Activated CD8-positive, alpha-beta memory T cell treated with anti-CD3 and anti-CD28 coated beads for 24 hours (primary cell): ENCODE results near the gene POLG.
A peak's percentile ranks its signal among the peaks of the same experiment; 100 is the strongest.

Experiments
- DNase-seq: peaks from one replicate; pipeline ENCODE4 v3.0.0-alpha.2; 2020

Gene POLG

GRCh38 chr15:89370120-89370977 lies 35.7 kb upstream of the POLG start:
- DNase-seq = no peak

- no peak for DNase-seq
These were observed 34.8 kb upstream of the POLG start for GRCh38 chr15:89369341-89369947.

GRCh38 chr15:89368566-89369223 lies 34.1 kb upstream of the POLG start:
- no peak for DNase-seq

- DNase-seq = no peak
These were observed 33.1 kb upstream of the POLG start for GRCh38 chr15:89367485-89368451.

GRCh38 chr15:89366656-89367393 lies 32.2 kb upstream of the POLG start:
- no peak for DNase-seq

- no peak for DNase-seq
These were observed 30.9 kb upstream of the POLG start for GRCh38 chr15:89365462-89366065.

GRCh38 chr15:89364741-89365450 lies 30.3 kb upstream of the POLG start:
- DNase-seq = no peak

- no peak for DNase-seq
These were observed 29.7 kb upstream of the POLG start for GRCh38 chr15:89364341-89364740.

- DNase-seq = no peak
These were observed 29.1 kb upstream of the POLG start for GRCh38 chr15:89363770-89364169.

GRCh38 chr15:89363133-89363532 lies 28.5 kb upstream of the POLG start:
- no peak for DNase-seq

GRCh38 chr15:89362203-89363101 lies 27.8 kb upstream of the POLG start:
- DNase-seq = no peak

- DNase-seq = peak; percentile 84
These were observed 27.0 kb upstream of the POLG start for GRCh38 chr15:89361451-89362202.

GRCh38 chr15:89360294-89360971 lies 25.8 kb upstream of the POLG start:
- DNase-seq = no peak

GRCh38 chr15:89359471-89360293 lies 25.1 kb upstream of the POLG start:
- no peak for DNase-seq

GRCh38 chr15:89358755-89359439 lies 24.3 kb upstream of the POLG start:
- peak; percentile 95 for DNase-seq

- DNase-seq = no peak
These were observed 23.8 kb upstream of the POLG start for GRCh38 chr15:89358435-89358754.
